Stimulated activated CD8-positive, alpha-beta memory T cell treated with anti-CD3 and anti-CD28 coated beads, Interleukin-12 subunit alpha, Interleukin-12 subunit beta, amount 100 ng/mL, for 4 hours (primary cell): Measurements from ENCODE around the gene APOBEC3C.
A peak's percentile ranks its signal among the peaks of the same experiment; 100 is the strongest.
"Not testable (repeated sequence)": the region's sequence is repeated elsewhere in the genome, so short reads cannot be mapped to it uniquely, and the experiment has no call there.

ENCODE experiments used
- DNase-seq: peaks from one replicate; pipeline ENCODE4 v3.0.0-alpha.2; 2020; ENCODE audit warnings: low read depth

APOBEC3C gene

GRCh38 chr22:39013942-39014722 is at the start of gene APOBEC3C:
Gene APOBEC3C, plus strand, starts transcription at chr22:39014257. Its CDS starts 106 bp downstream, at chr22:39014363.
- DNase-seq: peak; percentile 67

- DNase-seq: no peak
Observed at GRCh38 chr22:38964306-38964705, 49.8 kb upstream of the APOBEC3C start.

GRCh38 chr22:38964989-38965388 is 49.1 kb upstream of the APOBEC3C start:
- DNase-seq: no peak

GRCh38 chr22:38965614-38966379 is 48.3 kb upstream of the APOBEC3C start:
- no peak for DNase-seq

GRCh38 chr22:38966380-38966702 is 47.7 kb upstream of the APOBEC3C start:
- DNase-seq: no peak

GRCh38 chr22:38966942-38967341 is 47.1 kb upstream of the APOBEC3C start:
- no peak for DNase-seq

- no peak for DNase-seq
Observed at GRCh38 chr22:38967451-38968450, 46.3 kb upstream of the APOBEC3C start.

- no peak for DNase-seq
Observed at GRCh38 chr22:38968801-38969200, 45.3 kb upstream of the APOBEC3C start.

- DNase-seq: no peak
Observed at GRCh38 chr22:38970551-38970950, 43.5 kb upstream of the APOBEC3C start.

- DNase-seq: no peak
Observed at GRCh38 chr22:38971202-38971601, 42.9 kb upstream of the APOBEC3C start.

GRCh38 chr22:38971791-38972190 is 42.3 kb upstream of the APOBEC3C start:
- DNase-seq: no peak

- no peak for DNase-seq
Observed at GRCh38 chr22:38972558-38972957, 41.5 kb upstream of the APOBEC3C start.

GRCh38 chr22:38973289-38974169 is 40.5 kb upstream of the APOBEC3C start:
- no peak for DNase-seq

GRCh38 chr22:38974170-38974825 is 39.8 kb upstream of the APOBEC3C start:
- DNase-seq: no peak

GRCh38 chr22:38974826-38975175 is 39.3 kb upstream of the APOBEC3C start:
- DNase-seq: no peak

GRCh38 chr22:38977289-38977688 is 36.8 kb upstream of the APOBEC3C start:
- DNase-seq: not testable (repeated sequence)

- not testable (repeated sequence) for DNase-seq
Observed at GRCh38 chr22:38980587-38980986, 33.5 kb upstream of the APOBEC3C start.

- no peak for DNase-seq
Observed at GRCh38 chr22:38981005-38981991, 32.8 kb upstream of the APOBEC3C start.
